SU-DHL-6 (cell line): ENCODE measurements around the gene SLC4A8.

ENCODE experiments used
- EZH2phosphoT487 ChIP-seq: fragments of 200-600 bp; sonication (generic), shearing (Covaris generic); conservative IDR thresholded peaks from 2 replicates; pipeline ENCODE4 v1.6.1; 2018; ENCODE audit warnings: mild to moderate bottlenecking, antibody characterized with exemption, low read length, moderate library complexity, mixed read lengths
- TF ChIP-seq, protein P1 (sequence below): fragments of 200-600 bp; sonication (generic); IDR thresholded peaks from one replicate; pipeline ENCODE4 v1.5.1; 2017; ENCODE audit warnings: antibody characterized with exemption, mild to moderate bottlenecking, low read length, moderate library complexity; ENCODE audit not compliant: insufficient read depth, poor library complexity, severe bottlenecking

GRCh38 chr12:51429700-51430099, 5.1 kb downstream of the SLC4A8 start:
- TF ChIP-seq, protein P1, sequence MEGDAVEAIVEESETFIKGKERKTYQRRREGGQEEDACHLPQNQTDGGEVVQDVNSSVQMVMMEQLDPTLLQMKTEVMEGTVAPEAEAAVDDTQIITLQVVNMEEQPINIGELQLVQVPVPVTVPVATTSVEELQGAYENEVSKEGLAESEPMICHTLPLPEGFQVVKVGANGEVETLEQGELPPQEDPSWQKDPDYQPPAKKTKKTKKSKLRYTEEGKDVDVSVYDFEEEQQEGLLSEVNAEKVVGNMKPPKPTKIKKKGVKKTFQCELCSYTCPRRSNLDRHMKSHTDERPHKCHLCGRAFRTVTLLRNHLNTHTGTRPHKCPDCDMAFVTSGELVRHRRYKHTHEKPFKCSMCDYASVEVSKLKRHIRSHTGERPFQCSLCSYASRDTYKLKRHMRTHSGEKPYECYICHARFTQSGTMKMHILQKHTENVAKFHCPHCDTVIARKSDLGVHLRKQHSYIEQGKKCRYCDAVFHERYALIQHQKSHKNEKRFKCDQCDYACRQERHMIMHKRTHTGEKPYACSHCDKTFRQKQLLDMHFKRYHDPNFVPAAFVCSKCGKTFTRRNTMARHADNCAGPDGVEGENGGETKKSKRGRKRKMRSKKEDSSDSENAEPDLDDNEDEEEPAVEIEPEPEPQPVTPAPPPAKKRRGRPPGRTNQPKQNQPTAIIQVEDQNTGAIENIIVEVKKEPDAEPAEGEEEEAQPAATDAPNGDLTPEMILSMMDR = no peak
- no peak for TF ChIP-seq EZH2phosphoT487
